Aortic smooth muscle cell (primary cell): Measurements from ENCODE around the gene MARVELD3. TPM values are rescaled to one million over a fixed set of nuclear protein-coding genes. Genes with fewer than 3 reads are reported as not detected.

Experiments used
- total RNA-seq: library from RNA; depleted of rRNA; stranded (reverse); fragments of >200 nt; gene quantifications from 2 replicates; pipeline ENCODE4 v1.2.3, GENCODE V29; 2014

Gene MARVELD3
- not detected in 2 replicates for total RNA-seq

GRCh38 chr16:71626018-71626857 lies at the start of gene MARVELD3:
Gene MARVELD3, plus strand, starts transcription at chr16:71626184. Its CDS starts 46 bp downstream, at chr16:71626230.

GRCh38 chr16:71576971-71577370 lies 49.0 kb upstream of the MARVELD3 start, which contains the start of gene TAT:
Gene TAT, minus strand, starts transcription at chr16:71577092. Its CDS starts 677 bp downstream, at chr16:71576415.

Other genes with a start within 250 kb of the MARVELD3 start
- gene TLE7, start 184.1 kb upstream of the MARVELD3 start, total RNA-seq: not detected in 2 replicates
- gene ZNF23, start 163.9 kb upstream of the MARVELD3 start, total RNA-seq: 8.2 and 8.9 TPM in 2 replicates
- gene ZNF19, start 136.9 kb upstream of the MARVELD3 start, total RNA-seq: 2.6 TPM in 2 replicates
- gene CHST4, start 99.8 kb upstream of the MARVELD3 start, total RNA-seq: not detected in 2 replicates
- gene TAT, start 49.1 kb upstream of the MARVELD3 start, total RNA-seq: not detected in 2 replicates
- gene PHLPP2, start 98.5 kb downstream of the MARVELD3 start, total RNA-seq: 5.5 and 6.7 TPM in 2 replicates
- 49.0 and 63.0 TPM in 2 replicates for gene AP1G1, start 182.7 kb downstream of the MARVELD3 start, total RNA-seq
- gene ATXN1L, start 219.8 kb downstream of the MARVELD3 start, total RNA-seq: 10.5 and 11.1 TPM in 2 replicates